Lower lobe of right lung (tissue), 2 donors: ENCODE measurements around the gene MAT2A. TPM values are rescaled to one million over a fixed set of nuclear protein-coding genes. Genes with fewer than 3 reads are reported as not detected.
"Not testable (repeated sequence)": the region's sequence is repeated elsewhere in the genome, so short reads cannot be mapped to it uniquely, and the experiment has no call there.

Experiments
- ATAC-seq, 2 donors: fragments of 200-7000 bp; cut with Tn5 transposase; one replicate each; pipeline ENCODE4 v1.9.1; 2020 to 2022; ENCODE audit warnings: mild to moderate bottlenecking in 2 of 2, moderate library complexity in 2 of 2
- DNase-seq: peaks from one replicate; pipeline ENCODE4 v3.0.0-alpha.2; 2020
- H3K27ac ChIP-seq: fragments of 200-600 bp; one replicate; pipeline ENCODE4 v1.8.0; 2022
- H3K27me3 ChIP-seq: fragments of 200-600 bp; one replicate; pipeline ENCODE4 v1.8.0; 2022; ENCODE audit warnings: low read depth
- H3K36me3 ChIP-seq: fragments of 200-600 bp; one replicate; pipeline ENCODE4 v1.8.0; 2022; ENCODE audit warnings: mild to moderate bottlenecking
- H3K4me1 ChIP-seq: fragments of 200-600 bp; one replicate; pipeline ENCODE4 v1.8.0; 2022
- H3K4me3 ChIP-seq: fragments of 200-600 bp; one replicate; pipeline ENCODE4 v1.8.0; 2022; ENCODE audit warnings: mild to moderate bottlenecking
- H3K9me3 ChIP-seq: fragments of 200-600 bp; one replicate; pipeline ENCODE4 v1.8.0; 2022
- CTCF ChIP-seq: fragments of 200-600 bp; IDR thresholded peaks from one replicate; pipeline ENCODE4 v1.8.0; 2022; ENCODE audit warnings: antibody characterized with exemption, mild to moderate bottlenecking
- intact Hi-C: fragments of 100-400 bp; cut with DNase I; formaldehyde crosslinking; loops from one replicate; pipeline ENCODE4 v1.11.0; 2022
- total RNA-seq: library from RNA; stranded (reverse); fragmentation: NEBNext Ultra II Directional; extraction: Animal tissue kit (Norgen Biotek cat#: 25700); gene quantifications from one replicate; pipeline ENCODE4 v1.2.1, GENCODE V29; 2021
- donor health status: DM: no; HTN: yes; CAD: no; lungs with severe emphysema.

The MAT2A gene
- total RNA-seq, 1 donor from 2014 or later: 183 TPM

DNA sequence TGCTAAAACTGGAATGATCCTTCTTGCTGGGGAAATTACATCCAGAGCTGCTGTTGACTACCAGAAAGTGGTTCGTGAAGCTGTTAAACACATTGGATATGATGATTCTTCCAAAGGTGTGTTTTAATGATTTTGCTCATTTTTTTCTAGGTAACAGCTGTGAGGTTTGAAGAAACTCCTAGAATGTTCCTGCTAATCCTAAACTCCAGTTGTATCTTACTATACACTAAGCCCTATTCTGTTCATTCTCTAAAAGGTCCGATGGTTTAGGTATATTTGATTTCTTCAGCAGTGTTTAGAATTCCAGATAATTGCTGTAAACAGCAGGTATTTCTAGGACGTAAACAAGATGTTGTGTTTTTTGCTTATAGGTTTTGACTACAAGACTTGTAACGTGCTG lies 2.3 kb downstream of the MAT2A start:
- no peak for TF ChIP-seq CTCF
- DNase-seq: no peak
- ATAC-seq: no peak
- Histone ChIP-seq H3K9me3 (no peaks in the 10 kb centered on the region), H3K4me1 (peaks cover 49% of the 10 kb centered on the region), H3K27ac (no peak overlapping the region), H3K36me3 (peaks cover 56% of the 10 kb centered on the region), H3K4me3 (peak overlapping the region; percentile 98), H3K27me3 (no peaks in the 10 kb centered on the region)
- intact Hi-C loops: no loop called here

GRCh38 chr2:85541753-85542457 lies 2.9 kb downstream of the MAT2A start:
- peaks cover 45% of the 10 kb centered on the region for H3K4me1 ChIP-seq
- ATAC-seq (no peak), DNase-seq (no peak)
- H3K36me3 ChIP-seq: peaks cover 59% of the 10 kb centered on the region
- no peaks in the 10 kb centered on the region for H3K27me3 ChIP-seq
- intact Hi-C loops: no loop called here
- H3K4me3 ChIP-seq: peak overlapping the region; percentile 98
- H3K27ac ChIP-seq: no peak overlapping the region
- TF ChIP-seq CTCF: no peak
- no peaks in the 10 kb centered on the region for H3K9me3 ChIP-seq

- Histone ChIP-seq H3K27me3 (no peaks in the 10 kb centered on the region), H3K4me3 (no peak overlapping the region), H3K27ac (no peak overlapping the region), H3K36me3 (peaks cover 62% of the 10 kb centered on the region), H3K4me1 (peaks cover 37% of the 10 kb centered on the region), H3K9me3 (no peaks in the 10 kb centered on the region)
- intact Hi-C loops: no loop called here
- ATAC-seq (no peak), DNase-seq (no peak)
- TF ChIP-seq CTCF: no peak
These were observed 3.8 kb downstream of the MAT2A start for GRCh38 chr2:85542777-85543176.

GRCh38 chr2:85544254-85544691 lies 5.3 kb downstream of the MAT2A start:
- H3K27ac ChIP-seq, ATAC-seq, intact Hi-C loops, H3K9me3 ChIP-seq, DNase-seq, H3K27me3 ChIP-seq, H3K4me3 ChIP-seq: not testable (repeated sequence)
- Histone ChIP-seq H3K4me1 (peaks cover 37% of the 10 kb centered on the region), H3K36me3 (peaks cover 77% of the 10 kb centered on the region)

- H3K27ac ChIP-seq, ATAC-seq, H3K4me3 ChIP-seq, intact Hi-C loops, H3K27me3 ChIP-seq, DNase-seq, H3K9me3 ChIP-seq: not testable (repeated sequence)
- Histone ChIP-seq H3K4me1 (peaks cover 37% of the 10 kb centered on the region), H3K36me3 (peaks cover 85% of the 10 kb centered on the region)
These were observed 6.2 kb downstream of the MAT2A start for GRCh38 chr2:85544915-85545779.

DNA sequence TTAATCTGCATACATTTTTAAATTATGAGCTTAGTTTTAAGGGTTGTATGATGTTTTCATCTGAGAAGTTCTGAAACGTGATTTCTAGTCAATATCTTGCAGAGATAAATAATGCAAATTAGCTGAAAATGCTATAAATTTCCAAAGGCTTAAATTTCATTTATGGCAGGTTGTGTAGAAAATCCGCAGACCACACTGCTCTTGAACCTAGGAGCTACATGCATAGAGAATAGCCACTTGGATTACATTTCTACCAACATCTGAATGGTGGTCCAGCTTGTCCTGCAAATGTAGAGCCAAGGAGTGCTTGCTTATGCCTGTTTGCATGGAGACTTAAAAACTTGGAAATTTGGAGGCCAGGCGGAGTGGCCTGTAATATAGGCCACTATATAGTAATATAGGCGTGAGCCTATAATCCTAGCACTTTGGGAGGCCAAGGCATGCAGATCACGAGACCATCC lies 6.8 kb downstream of the MAT2A start:
- H3K27me3 ChIP-seq: no peaks in the 10 kb centered on the region
- ATAC-seq (no peak), DNase-seq (no peak)
- intact Hi-C loops: no loop called here
- no peak overlapping the region for H3K27ac ChIP-seq
- peaks cover 90% of the 10 kb centered on the region for H3K36me3 ChIP-seq
- no peaks in the 10 kb centered on the region for H3K9me3 ChIP-seq
- peaks cover 30% of the 10 kb centered on the region for H3K4me1 ChIP-seq
- no peak for TF ChIP-seq CTCF
- H3K4me3 ChIP-seq: no peak overlapping the region
